Glutamatergic neuron (in vitro differentiated cells): ENCODE results near the gene GCNT3. TPM values are rescaled to one million over a fixed set of nuclear protein-coding genes. Genes with fewer than 3 reads are reported as not detected.

Source experiments
- DNase-seq: peaks from one replicate; pipeline ENCODE4 v3.0.0; 2022
- H3K27ac Mint-ChIP-seq: one replicate; pipeline ENCODE4 v1.8.0; 2020; ENCODE audit warnings: mild to moderate bottlenecking, mixed read lengths, inconsistent platforms; ENCODE audit not compliant: unreplicated experiment
- H3K27me3 Mint-ChIP-seq: one replicate; pipeline ENCODE4 v1.8.0; 2020; ENCODE audit warnings: mild to moderate bottlenecking, moderate library complexity, mixed read lengths, inconsistent platforms; ENCODE audit not compliant: unreplicated experiment
- H3K36me3 Mint-ChIP-seq: one replicate; pipeline ENCODE4 v1.8.0; 2020; ENCODE audit warnings: mild to moderate bottlenecking, mixed read lengths, inconsistent platforms; ENCODE audit not compliant: unreplicated experiment
- H3K4me1 Mint-ChIP-seq: one replicate; pipeline ENCODE4 v1.8.0; 2020; ENCODE audit warnings: mild to moderate bottlenecking, low read depth, mixed read lengths, inconsistent platforms; ENCODE audit not compliant: unreplicated experiment
- H3K4me3 Mint-ChIP-seq: one replicate; pipeline ENCODE4 v1.8.0; 2020; ENCODE audit warnings: mild to moderate bottlenecking, mixed read lengths, inconsistent platforms; ENCODE audit not compliant: unreplicated experiment
- H3K9me3 Mint-ChIP-seq: one replicate; pipeline ENCODE4 v1.8.0; 2020; ENCODE audit warnings: mild to moderate bottlenecking, moderate library complexity, mixed read lengths, inconsistent platforms; ENCODE audit not compliant: unreplicated experiment
- total RNA-seq: library from RNA; stranded (reverse); fragmentation: NEBNext Ultra II Directional; extraction: Animal tissue kit (Norgen Biotek cat#: 25700); gene quantifications from one replicate; pipeline ENCODE4 v1.2.1, GENCODE V29; 2021; ENCODE audit not compliant: unreplicated experiment
- TF ChIP-seq, protein P1 (sequence below): fragments of 200-600 bp; sonication (generic); IDR thresholded peaks from one replicate; pipeline ENCODE4 v1.5.0; 2021; ENCODE audit not compliant: partially characterized antibody, unreplicated experiment

The GCNT3 gene
- total RNA-seq, 1 donor from 2014 or later, result not detected

DNA sequence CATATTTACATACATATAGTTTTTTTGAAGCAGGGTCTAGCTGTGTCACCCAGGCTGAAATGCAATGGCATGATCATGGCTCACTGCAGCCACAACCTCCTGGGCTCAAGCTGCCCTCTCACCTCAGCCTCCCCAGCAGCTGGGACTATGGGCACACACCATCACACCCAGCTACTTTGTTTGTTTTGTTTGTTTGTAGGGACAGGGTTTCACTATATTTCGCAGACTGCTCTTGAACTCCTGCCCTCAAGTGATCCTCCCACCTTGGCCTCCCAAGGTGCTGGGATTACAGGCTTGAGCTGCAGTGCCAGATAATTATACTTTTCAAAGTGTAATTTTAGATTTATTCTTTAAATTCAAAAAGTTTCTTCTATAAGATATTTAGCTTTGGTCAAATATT lies 35.5 kb downstream of the GCNT3 start:
- H3K36me3 Mint-ChIP-seq, result no peaks in the 10 kb centered on the region
- H3K4me3 Mint-ChIP-seq, result no peak overlapping the region
- H3K27ac Mint-ChIP-seq, result no peak overlapping the region
- no peak for DNase-seq
- TF ChIP-seq, protein P1, sequence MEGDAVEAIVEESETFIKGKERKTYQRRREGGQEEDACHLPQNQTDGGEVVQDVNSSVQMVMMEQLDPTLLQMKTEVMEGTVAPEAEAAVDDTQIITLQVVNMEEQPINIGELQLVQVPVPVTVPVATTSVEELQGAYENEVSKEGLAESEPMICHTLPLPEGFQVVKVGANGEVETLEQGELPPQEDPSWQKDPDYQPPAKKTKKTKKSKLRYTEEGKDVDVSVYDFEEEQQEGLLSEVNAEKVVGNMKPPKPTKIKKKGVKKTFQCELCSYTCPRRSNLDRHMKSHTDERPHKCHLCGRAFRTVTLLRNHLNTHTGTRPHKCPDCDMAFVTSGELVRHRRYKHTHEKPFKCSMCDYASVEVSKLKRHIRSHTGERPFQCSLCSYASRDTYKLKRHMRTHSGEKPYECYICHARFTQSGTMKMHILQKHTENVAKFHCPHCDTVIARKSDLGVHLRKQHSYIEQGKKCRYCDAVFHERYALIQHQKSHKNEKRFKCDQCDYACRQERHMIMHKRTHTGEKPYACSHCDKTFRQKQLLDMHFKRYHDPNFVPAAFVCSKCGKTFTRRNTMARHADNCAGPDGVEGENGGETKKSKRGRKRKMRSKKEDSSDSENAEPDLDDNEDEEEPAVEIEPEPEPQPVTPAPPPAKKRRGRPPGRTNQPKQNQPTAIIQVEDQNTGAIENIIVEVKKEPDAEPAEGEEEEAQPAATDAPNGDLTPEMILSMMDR, result no peak
- H3K4me1 Mint-ChIP-seq, result no peaks in the 10 kb centered on the region
- no peaks in the 10 kb centered on the region for H3K27me3 Mint-ChIP-seq
- H3K9me3 Mint-ChIP-seq, result no peaks in the 10 kb centered on the region

DNA sequence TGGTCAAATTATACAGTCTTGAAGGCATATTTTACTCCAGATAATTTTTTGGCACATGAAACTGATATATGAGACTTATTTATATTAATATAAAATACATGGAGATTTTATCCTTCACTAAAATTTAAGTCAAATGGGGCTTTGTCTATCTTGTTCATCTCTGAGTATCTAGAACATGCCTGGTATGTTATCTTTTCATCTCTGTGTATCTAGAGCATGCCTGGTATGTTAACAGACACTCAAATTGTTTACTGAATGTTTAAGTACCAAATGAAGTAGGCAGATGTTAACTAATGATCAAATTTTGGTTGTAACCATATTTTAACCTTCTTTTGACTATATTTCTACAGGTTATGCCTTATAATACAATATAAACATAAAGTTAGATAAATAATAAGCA lies 38.0 kb downstream of the GCNT3 start:
- Mint-ChIP-seq H3K36me3 (peaks cover 7% of the 10 kb centered on the region), H3K4me1 (no peaks in the 10 kb centered on the region), H3K4me3 (no peak overlapping the region), H3K9me3 (no peaks in the 10 kb centered on the region), H3K27ac (no peak overlapping the region), H3K27me3 (no peaks in the 10 kb centered on the region)
- TF ChIP-seq, protein P1, result no peak
- DNase-seq, result no peak

DNA sequence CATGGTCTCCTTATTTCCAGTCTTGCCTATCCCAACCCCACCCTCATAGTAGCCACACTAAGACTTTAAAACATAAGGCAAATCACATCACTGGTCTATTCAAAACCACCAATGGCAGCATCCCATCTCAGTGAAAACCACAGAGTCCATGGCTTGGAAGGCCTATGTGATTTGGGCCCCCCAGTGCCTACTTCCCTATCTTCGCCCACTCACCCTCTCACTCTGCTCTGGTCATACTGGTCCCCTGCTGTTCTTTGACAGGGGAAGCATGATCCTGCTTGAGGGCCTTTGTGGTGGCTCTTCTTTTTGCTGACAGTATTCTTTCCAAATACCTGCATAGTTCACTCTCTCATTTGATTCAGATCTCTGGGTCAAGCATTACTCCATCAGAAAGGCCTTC lies 42.5 kb downstream of the GCNT3 start:
- DNase-seq, result no peak
- Mint-ChIP-seq H3K9me3 (no peaks in the 10 kb centered on the region), H3K4me3 (no peak overlapping the region), H3K27ac (no peak overlapping the region), H3K4me1 (no peaks in the 10 kb centered on the region), H3K27me3 (no peaks in the 10 kb centered on the region), H3K36me3 (peaks cover 7% of the 10 kb centered on the region)
- TF ChIP-seq, protein P1, result no peak

DNA sequence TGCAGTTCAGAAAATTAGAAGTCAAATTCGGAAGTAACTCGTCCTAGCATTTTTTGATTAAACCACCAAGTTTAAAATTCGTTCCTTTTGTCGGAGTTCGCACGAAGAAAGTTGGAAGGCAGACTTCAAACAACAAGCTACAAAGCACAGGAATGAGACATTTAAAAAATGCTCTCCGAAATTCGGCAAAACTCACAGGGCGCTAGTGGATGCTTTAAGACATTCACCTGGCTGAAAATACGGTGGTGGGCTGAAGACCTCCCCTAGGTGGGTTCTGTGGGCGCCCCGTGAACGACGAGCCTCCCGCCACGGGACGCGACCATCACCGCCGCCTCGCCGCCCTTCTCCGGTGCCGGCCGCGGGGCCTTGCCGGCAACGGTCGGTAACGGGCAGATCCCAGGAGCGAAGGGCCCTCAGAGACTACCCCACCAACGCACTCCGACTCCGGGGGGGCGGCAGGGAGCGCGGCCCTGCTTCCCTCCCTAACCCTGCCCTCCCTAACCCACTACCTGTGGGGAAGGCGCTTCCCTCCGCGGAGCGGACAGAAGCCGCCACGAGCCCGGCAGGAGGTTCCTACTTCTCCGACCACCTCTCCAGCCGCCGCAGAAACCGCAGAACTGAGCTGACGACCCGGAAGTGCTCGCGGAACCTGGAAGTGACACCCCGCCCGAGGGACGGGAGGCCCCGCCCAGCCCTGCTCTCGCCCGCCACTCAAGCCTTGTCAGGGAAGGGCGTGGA lies 45.5 kb downstream of the GCNT3 start, which contains the start of gene GTF2A2:
Gene GTF2A2, minus strand, starts transcription at position 619 of the 738 bp plus-strand sequence. CDS start 5,238 bp downstream, outside the sequence.
- Mint-ChIP-seq H3K36me3 (peaks cover 7% of the 10 kb centered on the region), H3K4me3 (peak within 1 kb of the TSS; percentile 80), H3K27me3 (no peaks in the 10 kb centered on the region), H3K4me1 (no peaks in the 10 kb centered on the region), H3K9me3 (no peaks in the 10 kb centered on the region), H3K27ac (peak within 1 kb of the TSS; percentile 30)
- TF ChIP-seq, protein P1, result no peak
- DNase-seq, result peak; percentile 96

DNA sequence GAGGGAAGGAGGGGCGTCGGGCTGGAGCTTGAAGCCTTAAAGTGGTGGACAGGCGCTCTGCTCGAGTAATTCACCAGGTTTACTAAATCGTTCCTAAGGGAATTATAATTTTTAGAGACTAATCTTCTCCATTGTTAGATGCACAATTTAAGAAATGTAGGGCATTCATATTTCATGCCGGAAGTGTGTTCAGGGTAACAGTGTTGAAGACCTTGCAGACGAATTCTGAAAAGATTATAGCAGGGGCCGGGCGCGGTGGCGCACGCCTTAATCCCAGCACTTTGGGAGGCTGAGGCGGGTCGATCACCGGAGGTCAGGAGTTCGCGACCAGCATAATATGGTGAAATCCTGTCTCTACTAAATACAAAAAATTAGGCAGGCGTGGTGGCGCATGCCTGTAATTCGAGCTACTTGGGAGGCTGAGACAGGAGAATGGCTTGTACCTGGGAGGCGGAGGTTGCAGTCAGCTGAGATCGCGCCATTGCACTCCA lies 46.1 kb downstream of the GCNT3 start:
- TF ChIP-seq, protein P1, result no peak
- Mint-ChIP-seq H3K9me3 (no peaks in the 10 kb centered on the region), H3K4me3 (peak overlapping the region; percentile 80), H3K4me1 (no peaks in the 10 kb centered on the region), H3K36me3 (peaks cover 3% of the 10 kb centered on the region), H3K27ac (peak overlapping the region; percentile 30), H3K27me3 (no peaks in the 10 kb centered on the region)
- no peak for DNase-seq
